ENCODE data around the gene TIFAB. TPM values are rescaled to one million over a fixed set of nuclear protein-coding genes. Genes with fewer than 3 reads are reported as not detected.
A peak's percentile ranks its signal among the peaks of the same experiment; 100 is the strongest.

The TIFAB gene
- total RNA-seq, 4 donors from 2014 or later: not detected

- DNase-seq (ENCODE audit: low spot score in 2 of 2): no peak
- Histone ChIP-seq H3K4me3 (no peak overlapping the region), H3K9me3 (peaks cover 0 to 10% (median 0%) of the 10 kb centered on the region in 4 donors), H3K27me3 (no peaks in the 10 kb centered on the region), H3K36me3 (no peaks in the 10 kb centered on the region), H3K4me1 (peaks cover 0 to 14% (median 2%) of the 10 kb centered on the region in 4 donors), H3K27ac (no peak overlapping the region)
- TF ChIP-seq POLR2A (IDR thresholded peaks at IDR 0.05): no peak
- TF ChIP-seq CTCF (IDR thresholded peaks at IDR 0.05): peak in 4 of 5 experiments; percentile 22 to 51 (median 40)
- WGBS, 2 donors: 54 to 58% methylated on average over 7 of the region's 7 CpGs
Observed at GRCh38 chr5:135426102-135427082, 25.8 kb downstream of the TIFAB start.

GRCh38 chr5:135425641-135426040, 26.5 kb downstream of the TIFAB start:
- Histone ChIP-seq H3K27me3 (no peaks in the 10 kb centered on the region), H3K27ac (no peak overlapping the region), H3K9me3 (peaks cover 0 to 10% (median 0%) of the 10 kb centered on the region in 4 donors), H3K4me3 (no peak overlapping the region), H3K36me3 (no peaks in the 10 kb centered on the region), H3K4me1 (peaks cover 0 to 14% (median 2%) of the 10 kb centered on the region in 4 donors)
- DNase-seq (ENCODE audit: low spot score in 2 of 2): no peak
- WGBS, 2 donors: 37 to 44% methylated on average over 2 of the region's 2 CpGs
- TF ChIP-seq CTCF (IDR thresholded peaks at IDR 0.05): no peak
- TF ChIP-seq POLR2A (IDR thresholded peaks at IDR 0.05): no peak
- no peak for TF ChIP-seq EP300 (IDR thresholded peaks at IDR 0.05)

GRCh38 chr5:135423846-135424168, 28.3 kb downstream of the TIFAB start:
- WGBS, 2 donors: 80 to 85% methylated on average over 1 of the region's 1 CpG

GRCh38 chr5:135423146-135423845, 28.9 kb downstream of the TIFAB start:
- TF ChIP-seq POLR2A (IDR thresholded peaks at IDR 0.05) (no peak), CTCF (IDR thresholded peaks at IDR 0.05) (no peak), EP300 (IDR thresholded peaks at IDR 0.05) (peak in 1 of 2 donors; percentile 33)
- no peaks in the 10 kb centered on the region for H3K27me3 ChIP-seq

More at GRCh38 chr5:135423846-135424168, 28.3 kb downstream of the TIFAB start:
- Histone ChIP-seq H3K36me3 (no peaks in the 10 kb centered on the region), H3K9me3 (peaks cover 0 to 15% (median 2%) of the 10 kb centered on the region in 4 donors), H3K4me3 (no peak overlapping the region), H3K4me1 (no peaks in the 10 kb centered on the region), H3K27me3 (no peaks in the 10 kb centered on the region), H3K27ac (no peak overlapping the region)
- TF ChIP-seq POLR2A (IDR thresholded peaks at IDR 0.05) (no peak), EP300 (IDR thresholded peaks at IDR 0.05) (no peak), CTCF (IDR thresholded peaks at IDR 0.05) (no peak)
- DNase-seq (ENCODE audit: low spot score in 2 of 2): no peak

GRCh38 chr5:135422419-135422818, 29.7 kb downstream of the TIFAB start:
- H3K27me3 ChIP-seq: no peaks in the 10 kb centered on the region
- H3K4me3 ChIP-seq: no peak overlapping the region
- H3K9me3 ChIP-seq: peaks cover 0 to 5% (median 2%) of the 10 kb centered on the region in 4 donors
- no peaks in the 10 kb centered on the region for H3K36me3 ChIP-seq
- DNase-seq (ENCODE audit: low spot score in 2 of 2): no peak
- H3K27ac ChIP-seq: no peak overlapping the region
- no peak for TF ChIP-seq CTCF (IDR thresholded peaks at IDR 0.05)
- no peaks in the 10 kb centered on the region for H3K4me1 ChIP-seq

More at GRCh38 chr5:135423146-135423845, 28.9 kb downstream of the TIFAB start:
- DNase-seq (ENCODE audit: low spot score in 2 of 2): no peak
- Histone ChIP-seq H3K27ac (no peak overlapping the region), H3K4me3 (no peak overlapping the region), H3K36me3 (no peaks in the 10 kb centered on the region), H3K9me3 (peaks cover 0 to 9% (median 2%) of the 10 kb centered on the region in 4 donors), H3K4me1 (no peaks in the 10 kb centered on the region)
- 78 to 79% methylated on average over 7 of the region's 7 CpGs for WGBS, 2 donors
